ENCODE measurements around the gene RGS14. TPM values are rescaled to one million over a fixed set of nuclear protein-coding genes. Genes with fewer than 3 reads are reported as not detected.
"Not testable (repeated sequence)": the region's sequence is repeated elsewhere in the genome, so short reads cannot be mapped to it uniquely, and the experiment has no call there.

RGS14 gene
- polyA plus RNA-seq, 6 donors from 2014 or later, result 16.6 to 41.1 (median 23.2) TPM

DNA sequence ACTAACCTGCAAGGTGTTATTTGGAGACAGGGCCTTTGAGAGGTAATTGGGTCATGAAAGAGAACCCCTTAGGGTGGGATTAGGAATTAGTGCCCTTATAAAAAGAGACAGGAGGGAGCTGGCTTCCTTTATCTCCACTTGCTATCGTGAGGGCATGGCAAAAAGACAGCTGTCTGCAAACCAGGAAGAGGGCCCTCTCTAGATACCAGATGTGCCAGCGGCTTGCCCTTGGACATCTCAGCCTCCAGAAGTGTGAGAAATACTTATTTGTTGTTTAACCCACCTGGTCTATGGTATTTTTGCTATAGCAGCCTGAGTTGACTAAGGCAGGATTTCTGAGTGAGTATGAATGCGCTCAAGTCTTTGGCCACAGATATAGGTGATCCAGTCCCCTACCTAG, 978 bp upstream of the RGS14 start:
- Mint-ChIP-seq H3K4me3 (peak overlapping the region; percentile 59 to 96 (median 88)), H3K4me1 (peaks cover 56 to 74% (median 60%) of the 10 kb centered on the region in 3 donors), H3K9me3 (peaks cover 0 to 4% (median 0%) of the 10 kb centered on the region in 7 donors), H3K27ac (peak overlapping the region; percentile 88 to 99 (median 96)), H3K27me3 (no peaks in the 10 kb centered on the region), H3K36me3 (peaks cover 0 to 6% of the 10 kb centered on the region in 2 donors)
- no peak for ATAC-seq (ENCODE audit: low read depth in 2 of 2)
- no peak for DNase-seq

DNA sequence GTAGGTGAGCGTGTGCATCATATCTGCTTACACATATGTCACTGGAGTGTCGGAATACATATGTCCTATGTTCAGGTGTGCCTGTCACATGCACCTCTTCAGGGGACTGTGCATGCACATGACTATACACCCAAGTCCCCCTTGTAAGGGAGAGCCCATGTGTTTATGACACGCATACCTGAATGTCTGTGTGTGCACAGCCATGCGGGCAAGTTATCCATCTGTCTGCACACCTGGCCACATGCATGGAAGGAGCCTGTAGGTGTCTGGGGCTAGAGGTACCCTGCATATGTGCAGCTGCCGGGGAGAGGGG, 622 bp upstream of the RGS14 start:
- Mint-ChIP-seq H3K4me1 (peaks cover 60 to 74% (median 60%) of the 10 kb centered on the region in 3 donors), H3K27me3 (no peaks in the 10 kb centered on the region), H3K4me3 (peak overlapping the region; percentile 77 to 96 (median 90)), H3K9me3 (peaks cover 0 to 4% (median 0%) of the 10 kb centered on the region in 7 donors), H3K36me3 (peaks cover 0 to 6% of the 10 kb centered on the region in 2 donors), H3K27ac (peak overlapping the region; percentile 88 to 99 (median 96))
- ATAC-seq (ENCODE audit: low read depth in 2 of 2) (peak; percentile 1 to 13), DNase-seq (no peak)

DNA sequence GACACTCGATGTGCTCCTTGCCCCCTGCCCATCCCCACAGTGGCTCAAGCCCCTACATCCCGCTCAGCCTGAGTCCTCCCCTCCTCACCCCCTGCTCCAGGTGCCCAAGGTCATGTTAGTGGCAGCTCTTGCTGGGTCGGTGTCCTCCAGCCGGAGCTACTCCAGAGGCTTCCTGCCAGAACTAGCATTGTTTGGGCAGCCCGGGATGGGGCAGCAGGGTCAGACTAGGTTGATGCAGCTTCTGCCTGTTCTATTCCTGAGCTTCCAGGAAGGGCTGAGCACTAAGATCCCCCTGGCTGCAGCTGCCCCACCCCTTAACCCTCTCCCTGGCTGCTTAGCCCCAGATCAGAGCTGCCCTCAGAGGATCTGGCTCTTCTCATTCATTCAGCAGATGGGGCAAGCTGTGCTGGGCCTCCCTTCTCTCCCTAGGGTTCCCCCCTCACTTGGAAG, 671 bp downstream of the RGS14 start:
- H3K4me1 Mint-ChIP-seq, result peaks cover 65 to 74% (median 71%) of the 10 kb centered on the region in 3 donors
- H3K4me3 Mint-ChIP-seq, result peak overlapping the region; percentile 77 to 96 (median 90)
- no peak for ATAC-seq (ENCODE audit: low read depth in 2 of 2)
- no peaks in the 10 kb centered on the region for H3K27me3 Mint-ChIP-seq
- peaks cover 0 to 4% (median 0%) of the 10 kb centered on the region in 7 donors for H3K9me3 Mint-ChIP-seq
- peaks cover 0 to 6% of the 10 kb centered on the region in 2 donors for H3K36me3 Mint-ChIP-seq
- H3K27ac Mint-ChIP-seq, result peak overlapping the region; percentile 88 to 99 (median 94)
- no peak for DNase-seq

DNA sequence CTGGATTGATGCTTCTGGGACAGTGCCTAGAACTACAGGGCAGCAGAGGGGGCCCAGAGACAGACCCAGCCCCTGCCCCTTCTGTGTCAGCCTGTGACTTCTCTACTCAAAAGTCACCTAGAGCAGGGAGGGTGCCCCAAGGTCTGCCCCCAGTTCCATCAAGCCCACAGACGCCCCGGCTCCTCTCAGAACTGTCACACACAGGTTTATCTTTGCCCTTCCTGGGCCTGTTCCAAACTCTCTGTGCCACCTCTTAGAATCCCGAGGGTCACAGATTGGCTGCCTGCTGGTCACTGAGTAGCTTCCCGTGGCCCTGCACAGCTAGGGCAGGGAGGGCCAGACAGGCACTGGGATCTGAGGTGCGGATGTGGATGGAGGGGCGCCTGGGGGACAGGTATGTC, 1.7 kb downstream of the RGS14 start:
- Mint-ChIP-seq H3K27me3 (no peaks in the 10 kb centered on the region), H3K4me1 (peaks cover 71 to 80% (median 72%) of the 10 kb centered on the region in 3 donors), H3K36me3 (peaks cover 0 to 6% of the 10 kb centered on the region in 2 donors), H3K27ac (peak overlapping the region in 4 of 6 donors; percentile 26 to 99 (median 86)), H3K4me3 (peak overlapping the region; percentile 77 to 96 (median 90)), H3K9me3 (peaks cover 0 to 4% (median 0%) of the 10 kb centered on the region in 7 donors)
- ATAC-seq (ENCODE audit: low read depth in 2 of 2) (no peak), DNase-seq (no peak)

DNA sequence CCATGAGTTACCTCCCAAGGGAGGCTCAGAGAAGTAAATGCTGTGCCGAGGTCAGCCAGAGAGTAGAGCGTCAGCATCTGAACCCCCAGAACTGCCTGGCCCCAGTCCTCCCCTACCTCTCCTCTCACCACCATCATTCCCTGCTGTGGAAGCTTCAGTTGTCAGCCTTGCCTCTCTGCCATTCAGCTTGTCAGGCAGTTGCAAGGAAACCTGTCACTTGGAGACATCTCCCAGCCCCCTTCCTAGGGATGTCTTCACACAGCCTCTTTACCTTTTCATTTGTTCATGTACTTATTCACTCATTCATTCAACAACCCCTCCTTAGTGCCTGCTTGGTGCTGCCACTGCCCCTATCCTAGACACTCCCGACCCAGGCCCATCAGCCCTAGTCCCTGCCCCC, 2.1 kb downstream of the RGS14 start:
- no peak for DNase-seq
- peak overlapping the region; percentile 77 to 96 (median 88) for H3K4me3 Mint-ChIP-seq
- peaks cover 70 to 84% (median 74%) of the 10 kb centered on the region in 3 donors for H3K4me1 Mint-ChIP-seq

DNA sequence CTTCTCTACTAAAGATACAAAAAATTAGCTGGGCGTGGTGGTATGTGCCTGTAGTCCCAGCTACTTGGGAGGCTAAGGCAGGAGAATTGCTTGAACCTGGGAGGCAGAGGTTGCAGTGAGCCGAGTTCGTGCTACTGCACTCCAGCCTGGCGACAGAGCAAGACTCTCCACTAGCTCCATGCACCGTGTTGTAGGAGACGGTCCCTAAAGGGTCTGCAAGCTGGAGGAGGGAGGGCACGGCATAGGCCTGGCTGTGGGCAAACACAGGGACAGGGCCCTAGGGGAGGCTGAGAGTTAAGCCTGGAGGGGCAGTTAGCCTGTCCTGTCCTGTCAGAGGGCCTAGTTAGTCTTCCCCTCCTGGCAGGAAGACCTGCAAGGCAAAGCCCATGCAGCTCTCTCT, 3.0 kb downstream of the RGS14 start:
- peak overlapping the region in 5 of 8 donors; percentile 8 to 86 (median 64) for H3K4me3 Mint-ChIP-seq
- not testable (repeated sequence) for ATAC-seq (ENCODE audit: low read depth in 2 of 2); H3K36me3 Mint-ChIP-seq; H3K27me3 Mint-ChIP-seq; DNase-seq; H3K9me3 Mint-ChIP-seq
- peak overlapping the region in 2 of 6 donors; percentile 76 to 94 for H3K27ac Mint-ChIP-seq
- peaks cover 64 to 87% (median 75%) of the 10 kb centered on the region in 3 donors for H3K4me1 Mint-ChIP-seq

More for the DNA sequence above, 2.1 kb downstream of the RGS14 start:
- Mint-ChIP-seq H3K9me3 (peaks cover 0 to 4% (median 0%) of the 10 kb centered on the region in 7 donors), H3K27ac (peak overlapping the region in 3 of 6 donors; percentile 88 to 94 (median 90)), H3K36me3 (peaks cover 0 to 6% of the 10 kb centered on the region in 2 donors), H3K27me3 (no peaks in the 10 kb centered on the region)
- ATAC-seq (ENCODE audit: low read depth in 2 of 2), result no peak

DNA sequence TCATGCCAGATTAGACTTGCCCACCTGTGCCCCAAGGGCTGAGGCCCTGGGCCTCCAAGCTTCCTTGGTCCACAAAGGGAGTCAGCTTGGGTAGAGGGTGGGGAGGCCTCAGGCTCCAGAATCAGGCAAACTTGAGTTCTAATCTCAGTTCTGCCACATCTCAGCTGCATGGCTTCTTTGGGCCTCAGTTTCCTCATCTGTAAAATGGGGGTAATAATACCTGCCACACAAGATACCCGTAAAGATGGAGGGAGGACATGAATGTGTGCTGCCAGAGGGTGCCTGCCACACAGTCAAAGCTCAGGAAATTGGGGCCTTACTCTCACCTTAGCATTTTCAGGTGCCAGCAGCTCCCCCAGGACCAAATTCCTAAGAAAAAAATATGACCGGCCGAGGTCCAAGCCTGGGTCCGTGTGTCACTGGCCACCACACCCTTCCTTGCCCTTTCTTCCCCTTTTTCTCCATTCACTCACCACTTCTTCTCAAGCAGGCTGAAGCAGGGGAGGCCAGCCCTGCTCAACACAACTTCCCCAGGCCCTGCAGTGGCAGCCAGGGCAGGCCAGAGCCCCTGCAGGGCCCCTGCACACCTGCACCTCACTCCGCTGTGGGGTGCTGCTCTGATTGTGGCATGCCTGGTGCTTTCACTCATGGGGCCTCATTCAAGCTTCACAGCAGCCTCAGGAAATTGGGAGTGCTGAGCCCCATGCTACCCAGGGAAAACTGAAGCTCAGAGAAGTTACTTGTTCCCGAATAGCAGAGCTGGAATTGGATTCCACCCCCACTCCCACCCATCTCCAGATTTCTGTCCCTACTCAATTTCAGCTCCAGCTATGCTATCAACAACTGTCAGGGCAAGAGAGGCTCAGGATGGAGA, 3.9 kb downstream of the RGS14 start:
- H3K4me1 Mint-ChIP-seq, result peaks cover 59 to 80% (median 70%) of the 10 kb centered on the region in 3 donors
- H3K9me3 Mint-ChIP-seq, result peaks cover 0 to 4% (median 0%) of the 10 kb centered on the region in 7 donors
- peak overlapping the region; percentile 64 to 89 (median 83) for H3K4me3 Mint-ChIP-seq
- DNase-seq (peak; percentile 43), ATAC-seq (ENCODE audit: low read depth in 2 of 2) (peak; percentile 29 to 43)
- H3K27me3 Mint-ChIP-seq, result no peaks in the 10 kb centered on the region
- H3K36me3 Mint-ChIP-seq, result peaks cover 0 to 6% of the 10 kb centered on the region in 2 donors
- peak overlapping the region; percentile 32 to 94 (median 84) for H3K27ac Mint-ChIP-seq

DNA sequence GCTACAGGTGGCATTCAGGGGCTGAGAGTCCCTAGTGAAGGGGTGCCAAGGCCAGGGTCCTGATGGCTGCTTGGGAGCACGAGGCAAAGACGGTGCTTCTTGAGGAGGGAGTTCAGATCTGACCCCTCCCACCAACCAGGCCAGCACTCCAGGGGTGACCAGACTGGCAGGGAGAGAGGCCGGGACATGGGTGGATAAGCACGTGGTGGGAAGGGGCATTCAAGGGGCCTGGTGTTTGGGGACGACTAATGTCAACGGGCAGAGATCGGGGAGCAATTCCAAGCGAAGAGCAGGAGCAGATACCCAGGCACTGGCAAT, 4.5 kb downstream of the RGS14 start:
- no peak for DNase-seq
- Mint-ChIP-seq H3K36me3 (peaks cover 0 to 6% of the 10 kb centered on the region in 2 donors), H3K4me3 (peak overlapping the region in 7 of 8 donors; percentile 64 to 89 (median 83)), H3K9me3 (peaks cover 0 to 4% (median 0%) of the 10 kb centered on the region in 7 donors), H3K27ac (peak overlapping the region in 4 of 6 donors; percentile 67 to 94 (median 84)), H3K27me3 (no peaks in the 10 kb centered on the region), H3K4me1 (peaks cover 53 to 74% (median 65%) of the 10 kb centered on the region in 3 donors)
- ATAC-seq (ENCODE audit: low read depth in 2 of 2), result no peak

DNA sequence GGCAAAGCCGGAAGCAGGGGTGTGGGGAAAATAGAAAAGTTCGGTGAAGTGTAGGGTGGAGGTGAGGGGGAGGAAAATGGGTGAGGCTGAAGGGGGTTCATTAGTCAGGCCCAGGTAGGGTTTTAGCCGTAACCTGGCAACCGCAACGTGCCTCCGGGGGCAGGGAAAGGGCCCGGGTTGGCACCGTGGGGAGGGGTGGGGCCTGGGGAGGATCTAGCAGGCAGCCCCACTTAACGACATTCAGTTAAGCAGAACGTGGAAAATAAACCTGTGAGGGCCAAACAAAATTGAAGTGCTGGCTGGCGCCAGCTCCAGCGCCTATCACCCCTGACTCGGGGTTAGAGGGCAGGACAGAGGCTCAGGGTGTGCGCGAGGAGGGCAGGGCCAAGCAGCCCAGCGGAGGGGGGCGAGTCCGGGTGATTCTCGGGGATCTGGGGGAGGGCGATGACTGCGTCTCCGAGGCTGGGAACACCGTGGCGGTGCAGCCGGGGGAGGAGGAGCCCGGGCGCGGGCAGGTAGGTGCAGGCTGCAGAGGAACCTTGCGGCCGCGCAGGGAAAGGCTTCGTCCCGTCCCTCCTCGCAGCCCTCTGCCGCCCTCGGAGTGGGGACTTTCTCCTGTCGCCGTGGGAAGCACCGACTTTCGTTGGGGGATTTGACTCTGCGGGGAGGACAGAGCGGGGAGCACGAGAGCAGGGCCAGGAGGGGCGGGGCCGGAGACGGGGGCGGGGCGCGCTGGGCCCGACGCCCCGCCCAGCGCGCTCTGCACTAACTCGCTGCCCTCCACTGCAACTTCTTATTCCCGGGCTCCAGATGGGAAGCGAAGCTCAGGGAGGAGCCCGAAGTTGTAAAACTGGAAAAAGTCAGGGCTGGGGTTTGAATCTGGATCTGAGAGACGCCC, 5.1 kb downstream of the RGS14 start:
- Mint-ChIP-seq H3K4me1 (peaks cover 47 to 70% (median 59%) of the 10 kb centered on the region in 3 donors), H3K27me3 (no peaks in the 10 kb centered on the region), H3K4me3 (peak overlapping the region; percentile 45 to 92 (median 83)), H3K9me3 (no peaks in the 10 kb centered on the region), H3K36me3 (peaks cover 0 to 6% of the 10 kb centered on the region in 2 donors), H3K27ac (peak overlapping the region; percentile 49 to 94 (median 83))
- DNase-seq (no peak), ATAC-seq (ENCODE audit: low read depth in 2 of 2) (peak; percentile 57 to 62)

DNA sequence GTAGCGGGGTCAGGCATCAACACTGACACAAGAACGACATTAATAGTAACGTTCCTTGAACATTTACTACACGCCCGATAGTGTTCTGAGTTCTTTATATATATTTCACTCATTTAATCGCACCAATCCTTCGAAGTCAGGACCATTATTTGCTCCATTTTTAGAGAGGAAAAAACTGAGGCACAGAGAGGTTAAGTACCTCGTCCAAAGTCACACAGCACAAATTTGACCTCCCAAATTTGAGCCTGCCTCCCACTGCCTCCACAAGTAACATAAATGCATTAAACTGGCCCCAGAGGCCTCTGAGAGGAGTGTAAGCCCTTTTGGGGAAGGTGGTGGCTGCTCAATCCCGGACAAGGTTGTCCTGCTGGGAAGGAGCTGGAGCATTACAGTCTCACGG, 5.8 kb downstream of the RGS14 start:
- ATAC-seq (ENCODE audit: low read depth in 2 of 2), result no peak
- no peak overlapping the region for H3K27ac Mint-ChIP-seq
- H3K9me3 Mint-ChIP-seq, result no peaks in the 10 kb centered on the region
- no peak for DNase-seq
- H3K4me3 Mint-ChIP-seq, result peak overlapping the region in 6 of 8 donors; percentile 56 to 92 (median 83)
- H3K4me1 Mint-ChIP-seq, result peaks cover 50 to 66% (median 57%) of the 10 kb centered on the region in 3 donors
- H3K27me3 Mint-ChIP-seq, result no peaks in the 10 kb centered on the region
- H3K36me3 Mint-ChIP-seq, result peaks cover 4 to 12% of the 10 kb centered on the region in 2 donors

DNA sequence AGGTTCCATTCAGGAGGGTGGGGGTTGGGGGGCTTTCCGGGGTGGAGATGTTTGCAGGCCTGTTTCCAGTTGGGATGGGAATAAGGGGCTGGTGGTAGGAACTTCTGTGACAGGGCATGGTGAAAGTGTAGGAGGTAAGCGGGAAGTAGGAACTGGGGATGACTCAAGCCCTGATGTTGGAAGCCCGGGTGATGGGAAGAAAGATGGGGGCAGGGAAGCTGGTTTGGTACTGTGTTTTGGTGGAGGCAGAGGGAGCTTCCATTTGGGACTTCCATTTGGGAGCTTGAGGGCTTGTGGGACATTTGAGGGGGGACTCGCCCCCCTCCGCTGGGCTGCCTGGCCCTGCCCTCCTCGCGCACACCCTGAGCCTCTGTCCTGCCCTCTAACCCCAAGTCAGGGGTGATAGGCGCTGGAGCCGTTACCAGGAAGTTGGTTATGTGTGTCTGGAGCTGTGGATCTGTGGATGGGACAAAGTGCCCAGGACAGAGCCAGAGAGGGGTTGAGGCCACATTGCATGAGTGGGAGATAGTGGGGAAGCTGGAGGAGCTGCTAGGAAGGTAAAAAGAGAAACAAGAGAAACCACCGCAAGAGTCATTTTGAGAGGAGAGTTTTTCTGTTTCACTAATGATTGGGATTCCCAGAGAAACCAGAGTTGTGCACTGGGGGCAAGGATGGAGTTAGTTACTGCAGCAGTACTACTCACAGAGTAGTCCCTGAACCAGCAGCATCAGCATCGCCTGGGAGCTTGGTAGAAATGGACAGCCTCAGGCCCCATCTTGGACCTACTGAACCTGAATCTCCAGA, 6.6 kb downstream of the RGS14 start:
- no peak for ATAC-seq (ENCODE audit: low read depth in 2 of 2)
- H3K9me3 Mint-ChIP-seq, result no peaks in the 10 kb centered on the region
- H3K27me3 Mint-ChIP-seq, result no peaks in the 10 kb centered on the region
- H3K27ac Mint-ChIP-seq, result peak overlapping the region in 1 of 6 donors; percentile 12
- H3K4me3 Mint-ChIP-seq, result peak overlapping the region in 5 of 8 donors; percentile 6 to 73 (median 35)
- H3K36me3 Mint-ChIP-seq, result peaks cover 4 to 20% of the 10 kb centered on the region in 2 donors
- no peak for DNase-seq
- peaks cover 50 to 65% (median 57%) of the 10 kb centered on the region in 3 donors for H3K4me1 Mint-ChIP-seq

DNA sequence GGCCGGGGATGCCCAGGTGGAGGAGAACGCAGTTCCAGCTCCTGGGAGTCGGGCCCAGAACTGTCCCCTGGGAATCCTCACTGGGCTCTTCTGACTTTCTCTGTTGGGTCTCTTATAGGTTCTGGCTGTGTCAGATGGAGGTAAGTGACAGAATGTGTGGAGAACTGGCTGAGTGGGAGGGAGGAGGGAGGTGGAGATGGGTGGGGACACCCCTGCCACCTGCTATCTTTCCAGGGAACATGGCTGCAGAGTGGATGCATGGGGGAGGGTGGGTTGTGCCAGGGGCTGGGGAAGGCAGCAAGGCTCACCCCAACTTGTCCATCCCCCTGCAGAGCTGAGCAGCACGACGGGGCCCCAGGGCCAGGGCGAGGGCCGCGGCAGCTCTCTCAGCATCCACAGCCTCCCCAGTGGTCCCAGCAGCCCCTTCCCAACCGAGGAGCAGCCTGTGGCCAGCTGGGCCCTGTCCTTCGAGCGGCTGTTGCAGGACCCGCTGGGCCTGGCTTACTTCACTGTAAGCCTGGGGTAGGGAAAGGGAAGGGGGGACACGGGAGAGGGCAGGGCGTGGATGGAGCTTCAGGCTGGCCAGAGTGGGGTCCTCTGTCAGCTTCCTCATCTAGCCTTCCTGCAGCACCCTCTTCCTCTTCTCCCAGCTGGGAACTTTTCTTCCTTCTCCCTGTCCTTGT, 8.3 kb downstream of the RGS14 start:
- ATAC-seq (ENCODE audit: low read depth in 2 of 2) (no peak), DNase-seq (no peak)
- peaks cover 4 to 16% of the 10 kb centered on the region in 2 donors for H3K36me3 Mint-ChIP-seq
- H3K4me3 Mint-ChIP-seq, result peak overlapping the region in 2 of 8 donors; percentile 44 to 64
- H3K9me3 Mint-ChIP-seq, result no peaks in the 10 kb centered on the region
- H3K4me1 Mint-ChIP-seq, result peaks cover 45 to 57% (median 53%) of the 10 kb centered on the region in 3 donors
- no peaks in the 10 kb centered on the region for H3K27me3 Mint-ChIP-seq
- H3K27ac Mint-ChIP-seq, result peak overlapping the region in 2 of 6 donors; percentile 24 to 74
